ENCODE data around the gene LAMTOR4. TPM values are rescaled to one million over a fixed set of nuclear protein-coding genes. Genes with fewer than 3 reads are reported as not detected.

Gene LAMTOR4
- total RNA-seq, 1 donor from 2014 or later, result 70.5 TPM

DNA sequence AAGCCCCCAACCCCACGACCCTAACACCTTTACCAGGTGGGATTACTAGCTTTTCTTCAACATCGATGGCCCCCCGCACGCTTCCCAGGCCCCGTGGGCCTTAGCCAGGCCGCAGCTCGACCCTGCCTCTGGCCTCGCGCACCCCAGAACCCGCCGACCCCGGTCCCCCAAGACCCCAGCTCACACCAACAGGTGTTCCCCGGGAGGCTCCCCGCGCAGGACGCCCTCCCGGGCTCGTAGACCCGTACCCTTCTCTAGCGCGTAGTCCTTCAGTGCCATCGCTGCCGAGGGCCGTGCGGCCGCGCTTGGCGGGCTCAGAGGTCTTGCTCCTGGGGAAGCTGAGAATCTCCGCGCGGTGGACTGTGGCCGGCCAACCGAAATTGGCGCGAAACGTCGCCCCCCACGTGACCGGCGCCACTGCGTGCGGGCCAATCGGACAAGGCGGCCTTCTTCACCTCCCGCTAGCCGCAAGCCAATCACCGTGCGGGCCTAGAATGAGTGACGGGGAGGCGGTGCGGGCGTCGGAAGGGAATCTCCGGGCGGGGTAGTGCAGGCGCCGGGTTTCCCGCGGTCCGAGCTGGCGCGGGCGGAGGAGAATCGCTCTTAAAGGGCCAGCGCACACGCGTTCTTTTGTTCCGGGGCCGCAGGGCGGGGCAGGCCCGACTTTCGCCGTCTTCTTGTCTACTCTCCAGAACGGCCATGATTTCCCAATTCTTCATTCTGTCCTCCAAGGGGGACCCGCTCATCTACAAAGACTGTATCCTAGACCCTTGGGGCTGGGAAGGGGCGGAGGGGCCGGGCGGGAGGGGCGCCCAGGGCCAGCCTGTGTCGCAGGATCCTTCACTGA, 47.5 kb upstream of the LAMTOR4 start, which contains the start of the genes AP4M1 and MCM7:
Gene AP4M1 (plus strand): TSS at position 628 of the 847 bp plus-strand sequence. CDS start 72 bp downstream, at position 700.
Gene MCM7 (minus strand): TSS at position 382 of the 847 bp plus-strand sequence. CDS start 103 bp downstream, at position 279.
- H3K9me3 Mint-ChIP-seq, result no peaks in the 10 kb centered on the region
- Histone ChIP-seq H3K36me3 (peaks cover 23% of the 10 kb centered on the region), H4K20me1 (ENCODE audit: low read depth) (peaks cover 39% of the 10 kb centered on the region), H3K27ac (peak within 1 kb of the TSS; percentile 98), H3K79me2 (ENCODE audit: low read depth) (peaks cover 58% of the 10 kb centered on the region), H3F3A (ENCODE audit: low read depth) (peaks cover 60% of the 10 kb centered on the region), H3K9me3 (ENCODE audit: low read depth) (no peaks in the 10 kb centered on the region), H3K4me1 (peaks cover 14% of the 10 kb centered on the region), H3K27me3 (no peaks in the 10 kb centered on the region), H2AFZ (replicated peaks) (peak within 1 kb of the TSS; percentile 61), H3K9ac (peak within 1 kb of the TSS; percentile 99), H3K4me2 (peak within 1 kb of the TSS; percentile 100), H3K4me3 (peak within 1 kb of the TSS; percentile 94)
- H3K27ac Mint-ChIP-seq, result peak within 1 kb of the TSS; percentile 98
- peak; percentile 99 for DNase-seq (ENCODE audit: low spot score)
- H3K4me1 Mint-ChIP-seq, result peaks cover 41% of the 10 kb centered on the region
- H3K36me3 Mint-ChIP-seq, result peaks cover 38% of the 10 kb centered on the region
- H3K4me3 Mint-ChIP-seq, result peak within 1 kb of the TSS; percentile 95
- no peak for TF ChIP-seq EZH2phosphoT487 (IDR thresholded peaks at IDR 0.05)
- TF ChIP-seq, protein P1, sequence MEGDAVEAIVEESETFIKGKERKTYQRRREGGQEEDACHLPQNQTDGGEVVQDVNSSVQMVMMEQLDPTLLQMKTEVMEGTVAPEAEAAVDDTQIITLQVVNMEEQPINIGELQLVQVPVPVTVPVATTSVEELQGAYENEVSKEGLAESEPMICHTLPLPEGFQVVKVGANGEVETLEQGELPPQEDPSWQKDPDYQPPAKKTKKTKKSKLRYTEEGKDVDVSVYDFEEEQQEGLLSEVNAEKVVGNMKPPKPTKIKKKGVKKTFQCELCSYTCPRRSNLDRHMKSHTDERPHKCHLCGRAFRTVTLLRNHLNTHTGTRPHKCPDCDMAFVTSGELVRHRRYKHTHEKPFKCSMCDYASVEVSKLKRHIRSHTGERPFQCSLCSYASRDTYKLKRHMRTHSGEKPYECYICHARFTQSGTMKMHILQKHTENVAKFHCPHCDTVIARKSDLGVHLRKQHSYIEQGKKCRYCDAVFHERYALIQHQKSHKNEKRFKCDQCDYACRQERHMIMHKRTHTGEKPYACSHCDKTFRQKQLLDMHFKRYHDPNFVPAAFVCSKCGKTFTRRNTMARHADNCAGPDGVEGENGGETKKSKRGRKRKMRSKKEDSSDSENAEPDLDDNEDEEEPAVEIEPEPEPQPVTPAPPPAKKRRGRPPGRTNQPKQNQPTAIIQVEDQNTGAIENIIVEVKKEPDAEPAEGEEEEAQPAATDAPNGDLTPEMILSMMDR (IDR thresholded peaks at IDR 0.05), result no peak
- TF ChIP-seq EZH2 (IDR thresholded peaks at IDR 0.05), result no peak
- H3K27me3 Mint-ChIP-seq (ENCODE audit: insufficient read depth, low read depth), result peaks cover 25% of the 10 kb centered on the region

DNA sequence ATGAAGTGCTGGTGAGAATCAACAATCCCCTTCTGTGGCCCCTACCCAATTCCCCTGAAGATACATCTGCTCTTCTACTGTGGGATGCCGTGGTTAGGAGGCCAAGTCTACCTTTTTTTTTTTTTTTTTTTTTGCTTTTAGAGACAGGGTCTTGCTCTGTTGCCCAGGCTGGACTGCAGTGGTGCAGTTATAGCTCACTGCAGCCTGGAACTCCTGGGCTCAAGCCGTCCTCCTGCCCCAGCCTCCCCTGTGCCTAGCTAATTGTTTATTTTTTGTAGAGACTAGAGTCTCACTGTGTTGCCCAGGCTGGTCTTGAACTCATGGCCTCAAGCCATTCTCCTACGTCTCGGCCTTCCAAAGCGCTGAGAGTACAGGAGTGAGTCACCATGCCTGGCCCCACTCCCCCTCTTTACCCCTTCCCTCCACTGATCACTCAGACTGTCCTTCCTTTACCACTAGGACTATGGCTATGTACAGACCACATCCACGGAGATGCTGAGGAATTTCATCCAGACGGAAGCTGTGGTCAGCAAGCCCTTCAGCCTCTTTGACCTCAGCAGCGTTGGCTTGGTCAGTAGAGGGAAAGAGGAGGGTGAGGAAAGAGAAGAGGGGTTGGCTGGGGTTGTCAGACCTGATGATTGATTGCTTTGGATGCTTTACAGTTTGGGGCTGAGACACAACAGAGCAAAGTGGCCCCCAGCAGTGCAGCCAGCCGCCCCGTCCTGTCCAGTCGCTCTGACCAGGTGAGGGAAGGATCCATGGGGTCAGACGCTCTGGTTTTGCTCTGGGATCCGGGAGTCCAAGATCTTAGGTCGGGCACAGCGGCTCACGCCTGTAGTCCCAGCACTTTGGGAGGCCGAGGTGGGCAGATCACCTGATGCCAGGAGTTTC, 45.5 kb upstream of the LAMTOR4 start:
- Mint-ChIP-seq H3K4me1 (peaks cover 33% of the 10 kb centered on the region), H3K4me3 (peak overlapping the region; percentile 95), H3K27me3 (ENCODE audit: insufficient read depth, low read depth) (peaks cover 24% of the 10 kb centered on the region), H3K36me3 (peaks cover 32% of the 10 kb centered on the region), H3K27ac (peak overlapping the region; percentile 81), H3K9me3 (no peaks in the 10 kb centered on the region)
- H3K27ac ChIP-seq, result no peak overlapping the region
- no peak overlapping the region for H3K4me2 ChIP-seq
- H3F3A ChIP-seq (ENCODE audit: low read depth), result peaks cover 42% of the 10 kb centered on the region
- H3K4me1 ChIP-seq, result peaks cover 14% of the 10 kb centered on the region
- H3K27me3 ChIP-seq, result no peaks in the 10 kb centered on the region
- H3K4me3 ChIP-seq, result no peak overlapping the region
- peaks cover 18% of the 10 kb centered on the region for H3K36me3 ChIP-seq
- H3K9me3 ChIP-seq (ENCODE audit: low read depth), result no peaks in the 10 kb centered on the region
- H3K79me2 ChIP-seq (ENCODE audit: low read depth), result peaks cover 40% of the 10 kb centered on the region
- H4K20me1 ChIP-seq (ENCODE audit: low read depth), result peaks cover 21% of the 10 kb centered on the region
- no peak overlapping the region for H2AFZ ChIP-seq (replicated peaks)
- DNase-seq (ENCODE audit: low spot score), result no peak
- H3K9ac ChIP-seq, result no peak overlapping the region
- no peak for TF ChIP-seq EZH2 (IDR thresholded peaks at IDR 0.05)
- TF ChIP-seq, protein P1 (IDR thresholded peaks at IDR 0.05), result no peak
- no peak for TF ChIP-seq EZH2phosphoT487 (IDR thresholded peaks at IDR 0.05)

DNA sequence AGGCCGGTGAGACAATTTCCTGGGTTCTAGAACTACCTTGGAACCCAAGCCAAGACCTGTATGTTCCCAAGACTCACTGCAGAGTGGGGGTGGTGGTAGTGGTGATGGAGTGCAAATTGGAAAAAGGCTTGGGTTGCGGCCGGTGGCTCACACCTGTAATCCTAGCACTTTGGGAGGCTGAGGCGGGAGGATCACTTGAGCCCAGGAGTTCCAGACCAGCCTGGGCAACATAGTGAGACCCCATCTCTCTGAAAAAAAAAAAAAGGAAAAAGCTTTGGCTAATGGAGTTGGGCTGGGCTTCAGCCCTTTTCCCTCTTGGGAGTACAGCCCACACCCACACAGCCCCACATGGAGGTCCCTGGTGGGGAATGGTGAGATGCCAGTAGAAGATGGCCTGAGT, 43.2 kb upstream of the LAMTOR4 start:
- no peak overlapping the region for H2AFZ ChIP-seq (replicated peaks)
- H3F3A ChIP-seq (ENCODE audit: low read depth), result peaks cover 20% of the 10 kb centered on the region
- no peaks in the 10 kb centered on the region for H4K20me1 ChIP-seq (ENCODE audit: low read depth)
- peaks cover 16% of the 10 kb centered on the region for H3K79me2 ChIP-seq (ENCODE audit: low read depth)
- Mint-ChIP-seq H3K27ac (no peak overlapping the region), H3K4me3 (peak overlapping the region; percentile 57), H3K9me3 (no peaks in the 10 kb centered on the region), H3K4me1 (peaks cover 15% of the 10 kb centered on the region), H3K27me3 (ENCODE audit: insufficient read depth, low read depth) (peaks cover 15% of the 10 kb centered on the region), H3K36me3 (peaks cover 15% of the 10 kb centered on the region)
- no peak for DNase-seq (ENCODE audit: low spot score)
- no peak overlapping the region for H3K4me2 ChIP-seq
- no peaks in the 10 kb centered on the region for H3K36me3 ChIP-seq
- H3K4me3 ChIP-seq, result no peak overlapping the region
- no peak for TF ChIP-seq EZH2 (IDR thresholded peaks at IDR 0.05)
- TF ChIP-seq EZH2phosphoT487 (IDR thresholded peaks at IDR 0.05), result no peak
- TF ChIP-seq, protein P1 (IDR thresholded peaks at IDR 0.05), result no peak
- H3K4me1 ChIP-seq, result no peaks in the 10 kb centered on the region
- H3K9ac ChIP-seq, result no peak overlapping the region
- H3K9me3 ChIP-seq (ENCODE audit: low read depth), result no peaks in the 10 kb centered on the region
- no peaks in the 10 kb centered on the region for H3K27me3 ChIP-seq
- no peak overlapping the region for H3K27ac ChIP-seq

Data from neural progenitor cell (in vitro differentiated cells).